ENCODE measurements around the gene ARHGAP24.

DNA sequence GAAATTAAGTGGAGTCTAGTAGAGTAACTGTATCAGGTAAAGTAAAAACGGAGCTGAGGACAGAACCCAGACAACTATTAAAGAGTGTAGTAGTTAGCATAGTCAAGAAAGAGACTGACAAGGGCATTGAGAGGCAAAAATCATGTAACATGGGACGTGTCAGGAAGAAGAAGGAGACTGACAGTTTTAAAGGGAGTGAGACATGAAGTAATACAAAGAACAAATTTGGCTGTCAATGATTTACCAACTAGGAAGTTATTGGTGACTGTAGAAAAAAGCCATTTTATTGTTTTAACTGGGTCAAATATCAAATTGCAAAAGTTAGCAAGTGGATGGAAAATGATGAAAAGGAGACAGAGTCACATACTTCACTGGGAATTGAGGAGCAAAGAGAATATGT, 462.6 kb downstream of the ARHGAP24 start:
- TF ChIP-seq, protein P1, sequence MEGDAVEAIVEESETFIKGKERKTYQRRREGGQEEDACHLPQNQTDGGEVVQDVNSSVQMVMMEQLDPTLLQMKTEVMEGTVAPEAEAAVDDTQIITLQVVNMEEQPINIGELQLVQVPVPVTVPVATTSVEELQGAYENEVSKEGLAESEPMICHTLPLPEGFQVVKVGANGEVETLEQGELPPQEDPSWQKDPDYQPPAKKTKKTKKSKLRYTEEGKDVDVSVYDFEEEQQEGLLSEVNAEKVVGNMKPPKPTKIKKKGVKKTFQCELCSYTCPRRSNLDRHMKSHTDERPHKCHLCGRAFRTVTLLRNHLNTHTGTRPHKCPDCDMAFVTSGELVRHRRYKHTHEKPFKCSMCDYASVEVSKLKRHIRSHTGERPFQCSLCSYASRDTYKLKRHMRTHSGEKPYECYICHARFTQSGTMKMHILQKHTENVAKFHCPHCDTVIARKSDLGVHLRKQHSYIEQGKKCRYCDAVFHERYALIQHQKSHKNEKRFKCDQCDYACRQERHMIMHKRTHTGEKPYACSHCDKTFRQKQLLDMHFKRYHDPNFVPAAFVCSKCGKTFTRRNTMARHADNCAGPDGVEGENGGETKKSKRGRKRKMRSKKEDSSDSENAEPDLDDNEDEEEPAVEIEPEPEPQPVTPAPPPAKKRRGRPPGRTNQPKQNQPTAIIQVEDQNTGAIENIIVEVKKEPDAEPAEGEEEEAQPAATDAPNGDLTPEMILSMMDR (IDR thresholded peaks at IDR 0.05; ENCODE audit: poor library complexity) = no peak
- TF ChIP-seq EZH2phosphoT487 (IDR thresholded peaks at IDR 0.05; ENCODE audit: low read depth, severe bottlenecking, unreplicated experiment) = no peak
- TF ChIP-seq EZH2 (IDR thresholded peaks at IDR 0.05; ENCODE audit: borderline replicate concordance) = no peak
